HPDE6-E6E7 (cell line): ENCODE measurements around the gene FBLN2.
A peak's percentile ranks its signal among the peaks of the same experiment; 100 is the strongest.

Experiments used
- DNase-seq: peaks from one replicate; pipeline ENCODE4 v3.0.0; 2011; ENCODE audit warnings: missing footprints; ENCODE audit errors: extremely low spot score

FBLN2 gene

GRCh38 chr3:13622356-13622755 is 73.4 kb downstream of the FBLN2 start:
- DNase-seq: no peak

GRCh38 chr3:13623101-13623654 is 74.3 kb downstream of the FBLN2 start:
- peak; percentile 60 for DNase-seq

GRCh38 chr3:13624021-13624420 is 75.1 kb downstream of the FBLN2 start:
- DNase-seq: no peak

GRCh38 chr3:13624671-13625125 is 75.8 kb downstream of the FBLN2 start:
- no peak for DNase-seq

- DNase-seq: no peak
Observed at GRCh38 chr3:13626396-13626795, 77.5 kb downstream of the FBLN2 start.

GRCh38 chr3:13626915-13627460 is 78.1 kb downstream of the FBLN2 start:
- no peak for DNase-seq

GRCh38 chr3:13627681-13628080 is 78.8 kb downstream of the FBLN2 start:
- DNase-seq: no peak

GRCh38 chr3:13628432-13628831 is 79.5 kb downstream of the FBLN2 start:
- no peak for DNase-seq

GRCh38 chr3:13628841-13629551 is 80.1 kb downstream of the FBLN2 start:
- no peak for DNase-seq

GRCh38 chr3:13629644-13630043 is 80.7 kb downstream of the FBLN2 start:
- no peak for DNase-seq

- DNase-seq: no peak
Observed at GRCh38 chr3:13631256-13631655, 82.3 kb downstream of the FBLN2 start.

GRCh38 chr3:13633176-13633575 is 84.3 kb downstream of the FBLN2 start:
- DNase-seq: no peak

GRCh38 chr3:13634151-13634550 is 85.2 kb downstream of the FBLN2 start:
- DNase-seq: no peak

- DNase-seq: no peak
Observed at GRCh38 chr3:13634615-13635014, 85.7 kb downstream of the FBLN2 start.

GRCh38 chr3:13636186-13636585 is 87.3 kb downstream of the FBLN2 start:
- no peak for DNase-seq

GRCh38 chr3:13636874-13637273 is 87.9 kb downstream of the FBLN2 start:
- no peak for DNase-seq

- no peak for DNase-seq
Observed at GRCh38 chr3:13637311-13637891, 88.5 kb downstream of the FBLN2 start.

- DNase-seq: no peak
Observed at GRCh38 chr3:13637953-13638352, 89.0 kb downstream of the FBLN2 start.

GRCh38 chr3:13638927-13639326 is 90.0 kb downstream of the FBLN2 start:
- no peak for DNase-seq

GRCh38 chr3:13642597-13642996 is 93.7 kb downstream of the FBLN2 start:
- no peak for DNase-seq

- DNase-seq: no peak
Observed at GRCh38 chr3:13644341-13645117, 95.6 kb downstream of the FBLN2 start.
